Anterior cingulate cortex (tissue), 58 donors: ENCODE measurements around the gene NDUFS1.

Source experiments
- DNase-seq, 58 donors: peaks; one replicate each; lab custom pipeline; 2025; lab: John Stamatoyannopoulos, UW

NDUFS1 gene

GRCh38 chr2:206071807-206072206, 87.4 kb downstream of the NDUFS1 start:
- DNase-seq = no peak

- no peak for DNase-seq
Observed at GRCh38 chr2:206069417-206069816, 89.8 kb downstream of the NDUFS1 start.

GRCh38 chr2:206068207-206068606, 91.0 kb downstream of the NDUFS1 start:
- no peak for DNase-seq
